Measurements from ENCODE around the gene GAS2.

DNA sequence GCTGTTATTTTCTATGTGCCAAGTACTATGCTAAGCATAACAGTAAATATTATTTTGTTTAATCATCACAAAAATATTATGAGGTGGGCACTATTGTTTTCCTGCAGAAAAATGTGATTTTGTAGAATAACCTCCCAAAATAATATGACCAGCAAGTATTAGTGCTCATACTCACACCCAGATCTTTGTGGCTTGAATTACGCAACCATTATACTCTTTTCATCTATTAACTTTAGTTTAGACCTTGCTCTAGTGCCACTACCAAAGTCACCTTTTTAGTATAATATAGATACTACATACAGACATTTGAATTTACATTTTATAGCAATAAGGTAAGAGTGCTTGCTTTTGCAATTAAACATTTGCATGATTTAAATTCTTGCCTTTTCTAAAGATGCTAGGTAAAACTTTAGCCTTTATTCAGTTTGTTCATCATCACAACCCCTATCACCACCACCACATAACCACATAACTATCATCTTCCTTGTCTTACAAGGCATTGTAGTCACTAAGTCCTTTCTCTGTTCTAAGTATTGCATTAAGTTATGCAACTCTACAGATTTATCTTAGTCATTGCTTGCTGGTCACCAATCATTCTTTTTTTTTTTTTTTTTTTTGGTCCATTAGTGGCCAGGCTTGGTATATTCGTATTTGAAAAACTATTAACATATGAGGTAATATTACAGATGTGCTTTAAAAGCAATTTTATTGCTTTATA, 68.4 kb downstream of the GAS2 start:
- no peak for TF ChIP-seq POLR2A (IDR thresholded peaks at IDR 0.05)
- TF ChIP-seq, protein P1, sequence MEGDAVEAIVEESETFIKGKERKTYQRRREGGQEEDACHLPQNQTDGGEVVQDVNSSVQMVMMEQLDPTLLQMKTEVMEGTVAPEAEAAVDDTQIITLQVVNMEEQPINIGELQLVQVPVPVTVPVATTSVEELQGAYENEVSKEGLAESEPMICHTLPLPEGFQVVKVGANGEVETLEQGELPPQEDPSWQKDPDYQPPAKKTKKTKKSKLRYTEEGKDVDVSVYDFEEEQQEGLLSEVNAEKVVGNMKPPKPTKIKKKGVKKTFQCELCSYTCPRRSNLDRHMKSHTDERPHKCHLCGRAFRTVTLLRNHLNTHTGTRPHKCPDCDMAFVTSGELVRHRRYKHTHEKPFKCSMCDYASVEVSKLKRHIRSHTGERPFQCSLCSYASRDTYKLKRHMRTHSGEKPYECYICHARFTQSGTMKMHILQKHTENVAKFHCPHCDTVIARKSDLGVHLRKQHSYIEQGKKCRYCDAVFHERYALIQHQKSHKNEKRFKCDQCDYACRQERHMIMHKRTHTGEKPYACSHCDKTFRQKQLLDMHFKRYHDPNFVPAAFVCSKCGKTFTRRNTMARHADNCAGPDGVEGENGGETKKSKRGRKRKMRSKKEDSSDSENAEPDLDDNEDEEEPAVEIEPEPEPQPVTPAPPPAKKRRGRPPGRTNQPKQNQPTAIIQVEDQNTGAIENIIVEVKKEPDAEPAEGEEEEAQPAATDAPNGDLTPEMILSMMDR (IDR thresholded peaks at IDR 0.05) = no peak
- TF ChIP-seq EP300 (IDR thresholded peaks at IDR 0.05) = no peak
